Neutrophil (primary cell): Measurements from ENCODE around the gene MYH3.

ENCODE experiments used
- H3K27ac ChIP-seq: fragments of 200-600 bp; sonication (generic); 2 replicates; pipeline ENCODE4 v1.5.1; 2016; ENCODE audit warnings: mild to moderate bottlenecking, moderate library complexity
- H3K27me3 ChIP-seq: fragments of 200-600 bp; sonication (generic); 2 replicates; pipeline ENCODE4 v1.6.0; 2016; ENCODE audit warnings: mild to moderate bottlenecking
- H3K36me3 ChIP-seq: fragments of 200-600 bp; sonication (generic); 2 replicates; pipeline ENCODE4 v1.5.1; 2017
- H3K4me1 ChIP-seq, 2 experiments: fragments of 200-600 bp in 1 of 2; sonication (generic) in 1 of 2; 1 replicate in 1 of 2; 2 replicates in 1 of 2; pipeline versions ENCODE4 v1.5.1 to v1.6.1; 2013 to 2016; ENCODE audit warnings: low read depth in 1 of 2, low read length in 1 of 2, mild to moderate bottlenecking in 1 of 2, moderate library complexity in 1 of 2; ENCODE audit not compliant: control insufficient read depth in 1 of 2, insufficient read depth in 1 of 2
- H3K4me3 ChIP-seq, 2 experiments: fragments of 200-600 bp in 1 of 2; sonication (generic) in 1 of 2; 1 replicate in 1 of 2; 2 replicates in 1 of 2; pipeline ENCODE4 v1.5.1; 2013 to 2016; ENCODE audit warnings: low read depth in 1 of 2, low read length in 1 of 2, mild to moderate bottlenecking in 1 of 2, moderate library complexity in 1 of 2
- H3K9me3 ChIP-seq: fragments of 200-600 bp; sonication (generic); 2 replicates; pipeline ENCODE4 v1.5.1; 2016
- CTCF ChIP-seq: fragments of 200-600 bp; sonication (generic); IDR thresholded peaks from 2 replicates; pipeline ENCODE4 v1.5.1; 2016; ENCODE audit warnings: antibody characterized with exemption

Gene MYH3

GRCh38 chr17:10674704-10675103 is 17.6 kb upstream of the MYH3 start:
- no peaks in the 10 kb centered on the region for H3K27me3 ChIP-seq
- no peaks in the 10 kb centered on the region for H3K9me3 ChIP-seq
- H3K36me3 ChIP-seq = peaks cover 14% of the 10 kb centered on the region
- no peak overlapping the region for H3K4me3 ChIP-seq
- H3K4me1 ChIP-seq = peaks cover 6 to 18% of the 10 kb centered on the region in 2 experiments
- no peak overlapping the region for H3K27ac ChIP-seq
- TF ChIP-seq CTCF = no peak

- H3K27me3 ChIP-seq = no peaks in the 10 kb centered on the region
- no peaks in the 10 kb centered on the region for H3K9me3 ChIP-seq
- no peak overlapping the region for H3K27ac ChIP-seq
- peaks cover 3 to 15% of the 10 kb centered on the region in 2 experiments for H3K4me1 ChIP-seq
- TF ChIP-seq CTCF = no peak
- H3K36me3 ChIP-seq = peaks cover 12% of the 10 kb centered on the region
- H3K4me3 ChIP-seq = no peak overlapping the region
These were observed 16.2 kb upstream of the MYH3 start for GRCh38 chr17:10673312-10673711.

GRCh38 chr17:10668775-10669174 is 11.7 kb upstream of the MYH3 start:
- H3K4me1 ChIP-seq = no peaks in the 10 kb centered on the region
- no peak overlapping the region for H3K27ac ChIP-seq
- TF ChIP-seq CTCF = no peak
- H3K4me3 ChIP-seq = no peak overlapping the region
- H3K36me3 ChIP-seq = no peaks in the 10 kb centered on the region
- H3K9me3 ChIP-seq = no peaks in the 10 kb centered on the region
- no peaks in the 10 kb centered on the region for H3K27me3 ChIP-seq

- H3K36me3 ChIP-seq = no peaks in the 10 kb centered on the region
- no peaks in the 10 kb centered on the region for H3K27me3 ChIP-seq
- no peak for TF ChIP-seq CTCF
- H3K4me3 ChIP-seq = no peak overlapping the region
- no peak overlapping the region for H3K27ac ChIP-seq
- H3K9me3 ChIP-seq = no peaks in the 10 kb centered on the region
- no peaks in the 10 kb centered on the region for H3K4me1 ChIP-seq
These were observed 9.8 kb upstream of the MYH3 start for GRCh38 chr17:10666906-10667305.

GRCh38 chr17:10664571-10664970 is 7.5 kb upstream of the MYH3 start:
- no peaks in the 10 kb centered on the region for H3K9me3 ChIP-seq
- TF ChIP-seq CTCF = no peak
- H3K27ac ChIP-seq = no peak overlapping the region
- H3K36me3 ChIP-seq = no peaks in the 10 kb centered on the region
- H3K27me3 ChIP-seq = no peaks in the 10 kb centered on the region
- H3K4me3 ChIP-seq = no peak overlapping the region
- H3K4me1 ChIP-seq = no peaks in the 10 kb centered on the region

- Histone ChIP-seq H3K4me1 (no peaks in the 10 kb centered on the region), H3K36me3 (no peaks in the 10 kb centered on the region), H3K27ac (no peak overlapping the region), H3K4me3 (no peak overlapping the region), H3K9me3 (no peaks in the 10 kb centered on the region), H3K27me3 (no peaks in the 10 kb centered on the region)
- TF ChIP-seq CTCF = no peak
These were observed 6.1 kb upstream of the MYH3 start for GRCh38 chr17:10663231-10663630.
